Measurements from ENCODE around the gene PYY.
"Not testable (repeated sequence)": the region's sequence is repeated elsewhere in the genome, so short reads cannot be mapped to it uniquely, and the experiment has no call there.

Gene PYY

DNA sequence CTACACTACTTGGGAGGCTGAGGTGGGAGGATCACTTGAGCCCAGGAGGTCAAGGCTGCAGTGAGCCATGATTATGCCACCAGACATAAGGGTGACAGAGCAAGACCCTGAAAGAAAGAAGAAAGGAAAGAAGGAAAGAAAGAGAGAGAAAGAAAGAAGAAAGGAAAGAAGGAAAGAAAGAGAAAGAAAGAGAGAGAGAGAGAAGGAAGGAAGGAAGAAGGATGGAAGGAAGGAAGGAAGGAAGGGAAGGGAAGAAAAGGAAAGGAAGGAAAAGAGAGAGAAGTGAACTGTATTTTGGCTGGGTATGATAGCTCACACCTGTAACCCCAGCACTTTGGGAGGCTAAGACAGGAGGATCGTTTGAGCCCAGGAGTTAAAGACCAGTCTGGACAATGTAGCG, 24.3 kb upstream of the PYY start:
- DNase-seq: no peak

DNA sequence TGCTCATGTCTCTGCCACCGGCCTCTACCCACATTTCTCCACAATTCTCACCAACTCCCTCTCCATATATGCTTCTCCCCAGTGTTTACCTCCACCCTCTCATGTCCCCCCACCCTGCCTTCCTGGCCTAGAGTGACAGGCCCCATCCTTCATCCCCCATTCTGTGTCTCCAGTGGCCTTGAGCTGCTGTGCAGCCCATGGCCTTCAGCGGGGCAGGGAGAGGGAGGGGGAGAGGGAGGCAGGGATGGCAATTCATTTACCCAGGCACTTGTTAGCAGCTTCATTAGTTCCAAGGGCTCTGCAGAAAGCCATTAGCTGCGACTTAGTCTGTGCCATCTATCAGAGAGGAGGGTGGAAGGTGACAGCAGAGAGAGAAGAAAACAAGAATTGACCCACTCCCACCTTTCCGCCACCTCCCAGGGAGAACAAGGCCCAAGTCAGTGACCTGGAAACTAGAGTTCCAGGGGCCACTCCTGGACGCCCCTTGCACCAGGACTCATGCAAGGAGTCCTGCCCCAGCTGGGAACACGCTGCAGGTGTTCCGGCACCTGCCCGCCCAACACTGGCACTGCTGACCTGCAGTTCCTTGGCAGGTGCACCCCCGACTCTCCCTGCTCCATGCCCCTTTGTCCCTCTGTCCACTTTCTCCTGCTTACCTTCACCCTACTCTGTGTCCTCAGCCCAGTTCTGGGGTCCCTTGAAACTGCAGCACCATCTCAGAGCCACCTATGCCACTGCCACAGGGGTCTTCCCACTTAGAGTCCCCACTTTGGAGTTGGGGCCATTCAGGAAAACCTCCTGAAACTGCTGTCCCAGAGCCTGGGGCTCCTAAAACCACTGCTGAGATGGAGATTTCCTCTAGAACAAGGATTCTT, 23.5 kb upstream of the PYY start:
- DNase-seq: no peak

DNA sequence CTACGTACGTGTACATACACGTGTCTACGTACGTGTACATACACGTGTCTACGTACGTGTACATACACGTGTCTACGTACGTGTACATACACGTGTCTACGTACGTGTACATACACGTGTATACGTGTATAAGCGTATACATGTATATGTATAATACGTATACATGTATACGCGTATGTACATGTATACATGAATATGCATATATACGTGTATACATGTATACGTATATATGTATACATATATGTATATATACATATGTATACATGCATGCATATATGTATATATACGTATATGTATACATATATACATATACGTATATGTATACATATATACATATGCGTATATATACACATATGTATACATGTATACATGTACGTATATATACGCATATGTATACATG, 22.2 kb upstream of the PYY start:
- no peak for DNase-seq

DNA sequence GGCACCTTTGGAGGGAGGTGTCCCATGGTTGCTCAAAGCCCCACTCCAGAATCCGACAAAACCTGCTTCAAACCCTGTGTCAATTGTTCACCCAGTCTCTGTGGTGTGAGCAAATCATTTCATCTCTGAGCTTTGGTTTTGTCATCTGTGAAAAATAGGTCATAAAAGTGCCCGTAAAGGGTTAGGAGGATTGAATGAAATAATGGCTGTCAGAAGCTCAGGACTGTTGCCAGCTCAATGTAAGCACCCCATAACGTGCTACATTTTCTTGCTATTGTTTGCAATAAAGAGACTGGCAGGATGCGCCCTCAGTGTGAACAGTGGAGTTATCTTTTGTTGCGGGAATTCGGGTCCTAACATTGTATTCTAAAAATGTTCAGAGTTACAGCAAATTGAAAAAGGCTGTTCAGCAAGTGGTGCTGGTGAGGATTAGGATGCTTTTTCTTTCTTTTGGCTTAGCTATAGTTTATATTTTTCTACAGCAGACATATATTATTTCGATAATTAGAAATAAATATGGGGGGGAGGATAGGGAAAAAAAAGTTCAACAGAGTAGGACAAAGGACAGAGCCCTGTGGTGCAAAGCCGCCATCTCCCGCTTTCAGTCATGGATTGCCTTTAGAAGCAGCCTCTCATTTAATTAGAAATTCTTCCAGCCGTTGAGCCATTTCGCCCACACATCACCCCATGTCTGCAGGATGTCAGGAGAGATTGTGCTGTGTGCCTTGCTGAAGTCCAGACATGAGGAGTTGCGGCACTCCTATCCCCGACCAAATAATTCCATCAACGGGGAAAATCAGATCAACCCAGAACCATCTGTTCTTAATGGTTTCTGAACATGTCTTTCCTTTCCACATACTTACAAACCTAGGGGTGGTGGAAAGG, 20.9 kb upstream of the PYY start:
- DNase-seq: no peak

DNA sequence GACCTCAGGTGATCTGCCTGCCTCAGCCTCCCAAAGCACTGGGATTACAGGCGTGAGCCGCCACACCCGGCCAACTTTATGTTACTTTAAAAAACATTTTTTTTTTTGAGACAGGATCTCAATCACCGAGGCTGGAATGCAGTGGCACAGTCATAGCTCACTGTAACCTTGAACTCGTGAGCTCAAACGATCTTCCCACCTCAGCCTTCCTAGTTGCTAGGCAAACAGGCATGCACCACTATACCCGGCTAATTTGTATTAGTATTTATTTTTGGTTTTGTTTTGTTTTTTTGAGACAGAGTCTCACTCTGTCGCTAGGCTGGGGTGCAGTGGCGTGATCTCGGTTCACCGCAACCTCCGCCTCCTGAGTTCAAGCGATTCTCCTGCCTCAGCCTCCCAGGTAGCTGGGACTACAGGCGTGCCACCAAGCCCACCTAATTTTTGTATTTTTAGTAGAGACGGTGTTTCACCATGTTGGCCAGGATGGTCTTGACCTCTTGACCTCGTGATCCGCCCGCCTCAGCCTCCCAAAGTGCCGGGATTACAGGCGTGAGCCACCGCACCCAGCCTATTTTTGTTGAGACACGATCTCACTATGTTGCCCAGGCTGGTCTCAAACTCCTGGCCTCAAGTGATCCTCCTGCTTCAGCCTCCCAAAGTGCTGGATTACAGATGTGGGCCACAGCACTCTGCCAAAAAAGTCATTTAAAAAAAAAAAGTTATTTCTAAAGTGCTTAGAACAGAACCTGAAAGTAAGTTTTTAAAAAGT, 18.9 kb upstream of the PYY start:
- not testable (repeated sequence) for DNase-seq

DNA sequence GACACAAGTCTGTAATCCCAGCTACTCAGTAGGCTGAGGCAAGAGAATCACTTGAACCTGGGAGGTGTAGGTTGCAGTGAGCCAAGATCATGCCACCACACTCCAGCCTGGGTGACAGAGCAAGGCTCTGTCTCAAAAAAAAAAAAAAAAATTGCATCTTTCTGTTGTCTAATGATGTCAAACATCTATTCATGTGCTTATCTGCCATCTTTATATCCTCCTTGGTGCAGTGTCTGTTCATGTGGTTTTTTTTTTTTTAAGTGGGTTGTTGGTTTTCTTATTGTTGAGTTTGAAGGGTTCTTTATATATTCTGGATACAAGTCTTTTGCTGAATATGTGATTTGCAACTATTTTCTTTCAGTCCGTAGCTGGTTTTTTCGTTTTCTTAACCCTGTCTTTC, 17.7 kb upstream of the PYY start:
- DNase-seq: not testable (repeated sequence)

DNA sequence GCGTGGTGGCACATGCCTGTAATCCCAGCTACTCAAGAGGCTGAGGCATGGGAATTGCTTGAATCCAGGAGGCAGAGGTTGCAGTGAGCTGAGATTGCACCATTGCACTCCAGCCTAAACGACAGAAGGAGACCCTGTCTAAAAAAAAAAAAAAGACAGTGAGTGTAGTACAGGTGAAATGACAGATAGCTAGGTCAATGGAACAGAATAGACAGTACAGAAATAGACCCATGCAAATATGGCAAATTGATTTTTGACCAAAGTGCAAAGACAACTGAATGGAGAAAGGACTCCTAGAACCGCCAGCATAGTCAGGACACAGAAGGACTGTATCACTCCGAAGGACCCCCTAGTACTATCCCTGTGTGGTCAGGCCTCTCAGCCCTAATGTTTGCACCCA, 16.6 kb upstream of the PYY start:
- no peak for DNase-seq

DNA sequence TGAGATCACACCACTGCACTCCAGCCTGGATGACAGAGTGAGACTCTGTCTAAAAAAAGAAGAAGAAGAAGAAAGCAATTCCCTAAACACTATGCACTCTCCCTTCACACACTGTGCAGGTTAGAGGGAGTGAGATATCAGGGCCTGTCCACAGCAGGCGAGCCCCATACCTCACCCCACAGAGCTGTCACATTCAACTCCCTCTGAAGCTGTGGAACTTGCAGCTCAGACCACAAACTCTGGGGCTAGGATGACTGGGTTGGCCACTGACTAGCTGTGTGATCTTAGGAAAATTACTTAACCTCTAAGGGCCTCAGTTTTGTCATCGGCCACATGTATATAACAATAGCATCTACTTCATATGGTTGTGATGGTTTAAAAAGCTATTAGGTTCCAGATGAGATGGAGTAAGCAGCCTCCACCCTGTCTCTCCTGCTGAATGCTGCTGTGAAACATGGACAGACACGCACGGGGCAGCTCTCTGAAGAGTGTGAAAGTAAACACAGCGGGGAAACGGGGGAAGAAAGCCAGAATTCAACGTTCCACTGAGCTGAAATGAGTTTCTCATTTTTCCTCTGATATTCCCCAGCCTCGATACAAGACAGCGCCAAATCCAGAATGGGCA, 13.6 kb upstream of the PYY start:
- no peak for DNase-seq

DNA sequence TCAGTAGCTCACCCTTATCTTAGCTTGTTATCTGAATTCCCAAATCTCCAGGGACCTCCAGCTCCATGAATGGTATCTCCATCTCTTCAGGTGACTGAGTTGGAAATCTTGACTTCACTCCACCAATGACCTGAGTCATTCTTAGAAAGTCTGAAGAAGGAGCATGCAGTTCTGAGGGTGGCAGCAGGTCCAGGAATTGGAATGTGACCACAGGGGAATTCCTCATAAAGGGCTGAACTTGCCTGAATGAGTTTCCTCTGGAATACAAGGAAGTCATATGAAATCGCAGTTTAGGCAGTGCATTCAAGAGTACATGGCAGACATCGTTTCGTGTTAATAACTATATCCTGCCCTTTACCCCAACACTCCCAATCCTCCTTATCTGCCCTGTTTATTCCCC, 12.5 kb upstream of the PYY start:
- DNase-seq: no peak

DNA sequence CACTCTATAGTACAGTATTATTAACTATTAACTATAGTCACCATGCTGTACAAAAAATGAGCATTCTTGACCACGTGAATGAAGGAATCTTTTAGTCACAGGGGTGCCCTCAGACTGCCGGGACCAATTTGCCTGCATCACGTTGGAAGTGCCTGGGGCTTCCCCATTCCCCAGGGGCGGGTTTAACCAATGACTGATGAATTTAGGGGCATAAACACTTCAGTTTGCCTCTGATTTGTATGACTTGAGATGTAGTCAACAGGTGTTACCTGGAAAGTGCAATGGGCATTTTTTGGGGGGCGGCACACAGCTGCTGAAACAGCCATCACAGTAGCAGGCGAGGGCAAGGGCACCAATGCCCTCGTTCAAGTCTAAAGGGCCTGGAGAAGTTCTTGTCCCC, 8.7 kb upstream of the PYY start:
- no peak for DNase-seq

DNA sequence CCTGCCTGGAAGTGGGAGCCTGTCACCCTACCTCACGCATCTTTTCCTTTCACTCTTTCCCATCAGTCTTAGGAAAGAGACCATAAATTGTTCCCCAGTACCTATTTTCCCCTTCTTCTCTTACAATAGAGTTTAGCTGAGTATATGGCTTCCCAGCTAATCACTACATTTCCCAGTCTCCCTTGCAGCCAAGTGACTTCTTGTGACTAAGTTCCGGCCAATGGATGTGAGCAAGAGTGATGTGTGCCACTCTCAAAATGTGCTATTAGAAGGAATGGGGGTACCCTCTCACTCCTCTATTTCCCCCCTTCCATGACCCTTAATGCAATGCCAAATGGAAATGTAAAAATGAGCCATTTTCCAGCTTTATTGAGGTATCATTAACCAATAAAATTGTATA, 8.2 kb upstream of the PYY start:
- no peak for DNase-seq

DNA sequence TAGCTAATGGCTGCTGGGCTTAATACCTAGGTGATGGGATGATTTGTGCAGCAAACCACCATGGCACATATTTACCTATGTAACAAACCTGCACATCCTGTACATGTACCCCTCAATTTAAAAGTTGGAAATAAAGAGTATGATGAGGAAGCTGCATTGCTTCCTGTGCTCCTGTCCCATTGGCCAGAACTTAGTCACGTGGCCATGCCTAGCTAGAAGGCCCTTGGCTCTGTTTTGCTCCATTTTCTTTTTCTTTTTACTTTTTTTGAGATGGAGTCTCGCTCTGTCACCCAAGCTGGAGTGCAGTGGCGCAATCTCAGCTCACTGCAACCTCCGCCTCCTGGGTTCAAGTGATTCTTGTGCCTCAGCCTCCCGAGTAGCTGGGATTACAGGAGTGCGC, 7.6 kb upstream of the PYY start:
- not testable (repeated sequence) for DNase-seq

DNA sequence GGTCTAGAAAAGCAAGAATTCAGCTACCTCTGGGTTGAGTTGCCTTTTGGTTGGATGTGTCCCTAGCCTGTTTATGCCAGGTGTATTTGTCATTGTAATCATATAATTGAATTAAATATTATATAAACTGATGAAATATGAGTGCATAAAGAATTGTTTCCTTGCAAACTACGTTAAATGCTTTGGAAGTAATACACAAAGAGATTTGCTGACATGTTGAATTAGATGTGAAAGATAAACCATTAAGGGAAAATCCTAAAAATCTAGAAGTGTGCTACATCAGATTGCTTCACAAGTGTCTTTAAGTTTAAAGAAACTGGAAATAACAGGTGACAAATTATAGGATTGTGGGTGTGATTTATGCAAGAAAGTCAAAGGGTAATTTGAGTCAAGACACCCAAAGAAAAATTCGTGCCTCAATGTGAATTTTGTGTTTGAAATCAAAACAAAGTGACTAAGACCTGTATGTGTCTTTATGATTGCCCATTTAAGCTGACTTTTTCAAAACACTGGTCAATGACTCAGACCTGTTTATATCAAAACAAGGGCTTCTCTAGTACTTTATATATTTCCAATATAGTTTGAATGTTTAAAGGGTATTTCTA, 5.1 kb upstream of the PYY start:
- DNase-seq: no peak

DNA sequence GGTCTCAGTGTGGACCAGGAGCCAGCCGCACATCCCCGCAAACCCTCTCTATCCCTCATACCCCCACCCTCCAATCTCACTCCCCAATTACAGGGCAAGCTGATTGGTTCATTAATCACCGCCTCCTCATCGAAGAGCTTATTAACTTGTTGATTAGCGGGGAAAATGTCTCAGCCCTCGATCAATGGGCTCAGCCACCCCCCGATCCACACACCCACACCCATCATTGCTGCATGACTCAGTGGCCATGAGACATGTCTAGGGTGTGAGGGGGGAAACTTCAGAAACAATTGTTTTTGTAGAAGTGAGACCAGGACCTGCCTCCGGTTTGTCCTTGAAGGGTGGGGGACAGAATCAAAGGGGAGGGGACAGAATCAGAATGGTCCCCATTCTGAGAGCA, 2.5 kb upstream of the PYY start:
- no peak for DNase-seq

DNA sequence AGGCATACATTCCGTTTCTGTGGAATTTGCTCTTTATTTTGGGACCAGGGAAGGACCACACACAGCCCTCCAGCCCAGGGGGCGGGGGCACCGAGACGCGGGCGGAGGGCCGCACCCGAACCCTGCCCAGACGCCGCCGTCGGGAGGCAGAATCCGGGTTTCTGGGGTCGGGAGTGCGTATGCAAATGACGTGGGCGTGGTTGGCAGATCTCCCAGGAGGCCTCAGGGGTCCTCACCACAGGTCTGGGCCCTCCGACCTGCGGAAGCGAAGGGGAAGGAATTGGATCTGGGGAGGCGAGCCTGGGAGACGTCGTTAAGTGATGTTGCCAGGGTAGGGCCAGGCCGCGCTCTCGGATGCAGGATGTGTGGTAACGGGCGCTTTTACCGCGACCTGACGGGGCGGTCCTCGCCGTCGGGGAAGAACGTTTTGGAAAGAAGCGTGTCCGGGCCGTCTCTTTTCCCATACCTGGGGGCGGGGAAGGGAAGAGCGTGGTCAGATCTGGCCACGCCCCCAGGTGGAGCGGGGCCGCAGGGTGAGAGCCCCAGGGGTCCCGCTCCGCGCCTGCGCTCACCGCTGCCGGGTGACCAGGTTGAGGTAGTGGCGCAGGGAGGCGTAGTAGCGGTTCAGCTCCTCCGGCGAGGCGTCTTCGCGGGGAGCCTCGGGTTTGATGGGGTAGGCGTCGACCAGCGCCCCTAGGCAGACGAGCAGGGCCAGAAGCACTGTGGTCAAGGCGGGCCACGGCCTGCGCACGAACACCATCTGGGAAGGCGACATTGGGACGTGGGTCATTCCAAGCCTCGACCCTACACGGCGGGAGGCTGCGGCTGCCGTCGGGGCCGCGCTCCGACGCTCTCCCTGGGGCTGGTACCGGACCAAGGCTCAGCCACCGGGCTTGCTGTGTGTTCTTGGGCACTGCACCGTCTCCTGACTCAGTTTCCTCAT, 745 bp downstream of the PYY start:
- DNase-seq: no peak

DNA sequence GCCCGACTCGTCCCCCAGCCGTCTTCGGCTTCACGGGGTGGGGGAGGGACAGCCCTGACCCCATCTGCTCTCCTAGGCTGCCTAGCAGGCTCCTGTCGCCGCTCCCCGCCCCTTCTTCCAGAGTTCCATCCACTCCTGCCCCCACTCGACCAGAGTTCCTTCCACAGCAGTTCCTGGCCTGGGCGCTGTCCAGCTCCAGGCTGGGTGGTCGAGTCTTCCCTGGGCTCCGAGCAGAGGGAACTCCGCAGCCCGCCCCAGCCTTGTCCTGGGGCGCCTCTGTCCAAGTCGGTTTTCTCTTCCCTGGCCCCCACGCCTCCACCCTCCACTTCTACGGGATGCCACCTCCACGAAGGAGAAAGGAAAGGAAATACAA, 1.4 kb downstream of the PYY start:
- no peak for DNase-seq

DNA sequence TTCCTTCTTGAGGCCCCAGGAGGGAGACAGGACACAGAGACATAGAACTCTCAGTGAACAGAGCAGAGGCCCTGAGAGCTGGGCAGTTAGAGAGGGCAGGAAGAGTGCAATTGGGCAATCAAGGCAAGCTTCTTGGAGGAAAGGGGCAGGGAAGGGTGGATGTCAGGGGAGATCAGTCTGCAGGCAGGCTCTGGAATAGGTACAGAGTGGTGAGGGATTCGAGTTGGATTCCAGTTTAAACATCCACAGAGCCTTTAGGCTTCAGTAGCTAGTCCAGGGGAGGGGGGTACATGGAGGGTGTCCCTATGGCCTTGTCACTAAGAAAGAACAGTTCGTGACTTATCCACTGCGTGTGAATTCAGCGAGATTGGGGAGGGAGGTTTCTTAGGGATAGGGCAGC, 2.0 kb downstream of the PYY start:
- no peak for DNase-seq

DNA sequence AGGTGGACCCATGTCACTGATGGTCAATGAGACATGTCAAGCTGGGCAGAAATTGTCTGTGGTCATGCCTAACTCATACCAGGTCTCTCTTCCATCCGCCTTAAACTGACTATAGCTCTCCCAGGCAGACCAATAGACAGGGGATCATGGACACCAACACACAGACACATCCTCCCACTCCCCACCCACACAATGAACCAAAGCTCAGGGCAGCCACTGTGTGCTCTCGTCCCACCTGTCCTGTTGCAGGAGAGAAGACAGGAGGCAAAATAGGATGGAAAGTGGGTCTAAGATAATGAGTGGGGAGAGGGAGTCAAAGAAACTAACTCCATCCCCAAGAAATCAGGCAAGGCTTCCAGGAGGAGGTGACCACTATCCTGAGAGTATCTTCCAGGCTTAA, 3.2 kb downstream of the PYY start:
- DNase-seq: no peak

DNA sequence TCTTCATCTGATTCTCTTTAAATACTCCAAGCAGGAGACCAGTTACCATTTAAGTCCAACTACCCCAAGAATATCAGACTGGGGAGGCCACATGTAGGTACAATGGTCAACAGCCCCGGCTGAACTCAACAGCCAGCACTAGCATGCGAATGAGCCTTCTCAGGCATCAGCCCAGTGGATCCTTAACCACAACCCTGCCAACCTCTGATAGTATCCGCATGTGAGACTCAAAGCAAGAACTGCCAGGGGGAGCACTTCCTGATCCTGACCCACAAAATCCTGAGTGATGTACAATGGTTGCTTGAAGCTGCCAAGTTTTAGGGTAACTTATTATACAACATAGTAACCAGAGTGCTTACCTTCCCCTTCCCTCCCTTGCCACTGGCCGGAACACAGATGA, 4.0 kb downstream of the PYY start:
- no peak for DNase-seq

DNA sequence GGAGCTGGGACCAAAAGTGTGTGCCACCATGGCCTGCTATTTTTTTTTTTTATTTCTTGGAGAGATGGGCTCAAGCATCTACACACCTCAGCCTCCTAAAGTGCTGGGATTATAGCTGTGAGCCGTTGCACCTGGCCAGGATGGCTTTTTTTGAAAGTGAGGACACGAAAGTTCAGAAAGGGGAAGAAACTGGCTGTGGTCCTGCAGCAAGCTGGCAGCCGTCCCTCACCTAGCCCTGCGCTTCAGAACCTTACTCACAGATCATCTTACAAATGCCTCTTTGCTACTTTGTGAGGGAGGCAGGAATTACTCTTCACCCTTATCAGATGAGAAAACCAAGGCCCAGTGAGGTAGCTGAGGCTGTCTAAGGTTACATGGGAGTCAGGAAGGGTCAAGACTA, 7.0 kb downstream of the PYY start:
- no peak for DNase-seq
